Lower leg skin (tissue), 4 donors: Measurements from ENCODE around the gene ZBTB18. TPM values are rescaled to one million over a fixed set of nuclear protein-coding genes. Genes with fewer than 3 reads are reported as not detected.

Source experiments
- DNase-seq, 2 donors: peaks; one replicate each; pipeline ENCODE4 v3.0.0-alpha.2; 2019; ENCODE audit warnings: low spot score in 2 of 2
- H3K4me3 ChIP-seq: fragments of 200-600 bp; sonication (generic); 2 replicates; pipeline ENCODE4 v1.5.1; 2017; ENCODE audit warnings: mild to moderate bottlenecking, low read depth; ENCODE audit not compliant: poor library complexity, severe bottlenecking
- POLR2A ChIP-seq, 2 donors: fragments of 450-650 bp; IDR thresholded peaks; one replicate each; pipeline ENCODE4 v1.6.1; 2016 to 2017; ENCODE audit warnings: antibody characterized with exemption in 2 of 2, mild to moderate bottlenecking in 1 of 2, moderate library complexity in 1 of 2
- WGBS, 2 donors: methylation state at CpG; one replicate each; pipeline ENCODE4 v1.1.5; 2018; 5-methylcytosine and 5-hydroxymethylcytosine counted together
- intact Hi-C: fragments of 100-400 bp; cut with DNase I; formaldehyde crosslinking; loops from one replicate; pipeline ENCODE4 v1.15.0; 2023; ENCODE audit warnings: low total_unique reads
- total RNA-seq, 4 donors: library from RNA; depleted of rRNA; stranded (reverse); fragments of >200 nt; gene quantifications; one replicate each; pipeline ENCODE4 v1.1.0, GENCODE V29; 2016
- TF ChIP-seq, protein P1 (sequence below), 3 donors: fragments of 450-650 bp; IDR thresholded peaks; one replicate each; pipeline ENCODE4 v1.5.1; 2016; ENCODE audit warnings: antibody characterized with exemption in 3 of 3, mild to moderate bottlenecking in 3 of 3, moderate library complexity in 2 of 3

ZBTB18 gene
- total RNA-seq, 4 donors from 2014 or later, result 10.6 to 14.3 (median 11.7) TPM

- intact Hi-C loops, result no loop called here
- no peak overlapping the region for H3K4me3 ChIP-seq
- TF ChIP-seq, protein P1, sequence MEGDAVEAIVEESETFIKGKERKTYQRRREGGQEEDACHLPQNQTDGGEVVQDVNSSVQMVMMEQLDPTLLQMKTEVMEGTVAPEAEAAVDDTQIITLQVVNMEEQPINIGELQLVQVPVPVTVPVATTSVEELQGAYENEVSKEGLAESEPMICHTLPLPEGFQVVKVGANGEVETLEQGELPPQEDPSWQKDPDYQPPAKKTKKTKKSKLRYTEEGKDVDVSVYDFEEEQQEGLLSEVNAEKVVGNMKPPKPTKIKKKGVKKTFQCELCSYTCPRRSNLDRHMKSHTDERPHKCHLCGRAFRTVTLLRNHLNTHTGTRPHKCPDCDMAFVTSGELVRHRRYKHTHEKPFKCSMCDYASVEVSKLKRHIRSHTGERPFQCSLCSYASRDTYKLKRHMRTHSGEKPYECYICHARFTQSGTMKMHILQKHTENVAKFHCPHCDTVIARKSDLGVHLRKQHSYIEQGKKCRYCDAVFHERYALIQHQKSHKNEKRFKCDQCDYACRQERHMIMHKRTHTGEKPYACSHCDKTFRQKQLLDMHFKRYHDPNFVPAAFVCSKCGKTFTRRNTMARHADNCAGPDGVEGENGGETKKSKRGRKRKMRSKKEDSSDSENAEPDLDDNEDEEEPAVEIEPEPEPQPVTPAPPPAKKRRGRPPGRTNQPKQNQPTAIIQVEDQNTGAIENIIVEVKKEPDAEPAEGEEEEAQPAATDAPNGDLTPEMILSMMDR (IDR thresholded peaks at IDR 0.05), result no peak
- TF ChIP-seq POLR2A (IDR thresholded peaks at IDR 0.05), result no peak
- DNase-seq, result no peak
- WGBS, 2 donors, result 91 to 92% methylated on average over 13 of the region's 13 CpGs
Measured at GRCh38 chr1:244096066-244096610, 45.1 kb downstream of the ZBTB18 start.

DNA sequence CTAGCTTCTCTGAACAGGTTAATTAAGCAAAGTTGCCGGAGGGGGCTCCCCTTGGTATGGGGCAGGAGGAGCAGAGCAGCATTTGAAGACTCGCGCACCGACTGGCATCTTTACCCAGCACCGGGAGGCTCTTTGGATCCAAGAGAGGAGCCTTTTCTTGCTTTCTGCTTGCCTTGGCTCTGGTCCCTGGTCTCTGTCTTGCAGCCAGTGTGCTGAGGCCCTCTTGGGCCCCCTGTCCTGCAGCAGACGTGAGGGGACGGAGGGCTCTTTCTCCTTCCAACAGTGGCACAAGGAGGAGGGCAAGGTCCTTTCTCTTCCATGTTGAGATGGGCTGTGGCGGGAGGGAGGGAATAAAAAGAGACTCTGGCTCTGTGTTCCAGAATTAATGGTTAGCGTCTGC lies 45.6 kb downstream of the ZBTB18 start:
- TF ChIP-seq, protein P1 (IDR thresholded peaks at IDR 0.05), result no peak
- no peak for TF ChIP-seq POLR2A (IDR thresholded peaks at IDR 0.05)
- DNase-seq, result no peak
- H3K4me3 ChIP-seq, result no peak overlapping the region
- intact Hi-C loops, result no loop called here
- 90 to 91% methylated on average over 9 of the region's 9 CpGs for WGBS, 2 donors

DNA sequence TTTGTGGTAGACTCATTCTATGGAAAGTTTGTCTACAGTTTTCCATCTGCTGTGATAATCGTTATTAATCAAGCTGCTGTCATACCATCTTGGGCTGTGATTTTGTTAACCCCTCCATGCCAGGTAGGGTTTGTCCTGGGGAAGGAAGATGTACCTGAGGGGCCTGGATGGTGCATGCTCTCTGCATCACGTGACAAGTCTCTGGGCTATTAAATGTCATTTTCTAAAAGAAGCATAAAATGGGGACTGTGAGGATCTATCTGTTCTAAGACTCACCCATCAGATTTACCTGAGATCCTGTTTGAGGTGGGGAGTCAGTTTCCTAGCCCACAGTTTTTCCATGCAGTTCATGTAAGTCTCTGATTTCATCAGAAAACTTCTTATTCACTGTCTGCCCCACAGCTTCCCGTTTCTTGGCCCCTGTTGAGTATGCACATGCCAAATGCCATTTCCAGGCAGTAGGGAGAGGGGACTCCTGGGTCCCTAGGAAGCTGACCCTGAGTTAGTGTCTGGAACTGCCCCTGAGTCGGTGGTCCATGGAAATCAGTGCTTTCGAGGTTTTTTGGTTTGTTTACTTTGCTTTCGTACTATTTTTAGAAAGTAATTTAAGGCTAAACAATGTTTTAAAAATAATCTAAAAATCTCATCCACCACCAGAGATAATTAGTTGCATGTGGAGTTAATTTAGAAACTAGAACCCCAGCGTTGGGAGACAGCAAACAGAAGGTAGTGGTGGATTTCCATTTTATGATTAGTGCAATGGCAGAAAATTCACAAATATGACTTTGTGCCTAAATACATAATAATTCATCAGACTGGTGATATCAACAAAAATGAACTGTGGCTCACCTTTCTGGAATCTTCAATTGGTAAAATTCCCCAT lies 46.7 kb downstream of the ZBTB18 start:
- WGBS, 2 donors, result 51 to 57% methylated on average over 7 of the region's 7 CpGs
- DNase-seq, result no peak

GRCh38 chr1:244099258-244099930 lies 48.3 kb downstream of the ZBTB18 start:
- 76 to 78% methylated on average over 19 of the region's 19 CpGs for WGBS, 2 donors
- intact Hi-C loops, result no loop called here
- TF ChIP-seq, protein P1 (IDR thresholded peaks at IDR 0.05), result no peak
- no peak for TF ChIP-seq POLR2A (IDR thresholded peaks at IDR 0.05)
- H3K4me3 ChIP-seq, result no peak overlapping the region
- DNase-seq, result no peak

More for the DNA sequence above, 46.7 kb downstream of the ZBTB18 start:
- H3K4me3 ChIP-seq, result no peak overlapping the region
- intact Hi-C loops, result no loop called here
- TF ChIP-seq, protein P1 (IDR thresholded peaks at IDR 0.05), result no peak
- no peak for TF ChIP-seq POLR2A (IDR thresholded peaks at IDR 0.05)

- TF ChIP-seq, protein P1 (IDR thresholded peaks at IDR 0.05), result no peak
- TF ChIP-seq POLR2A (IDR thresholded peaks at IDR 0.05), result no peak
- H3K4me3 ChIP-seq, result no peak overlapping the region
- no peak for DNase-seq
- 53 to 61% methylated on average over 5 of the region's 5 CpGs for WGBS, 2 donors
- intact Hi-C loops, result no loop called here
Measured at GRCh38 chr1:244100276-244100675, 49.2 kb downstream of the ZBTB18 start.
